Activated CD8-positive, alpha-beta memory T cell treated with anti-CD3 and anti-CD28 coated beads for 24 hours (primary cell): ENCODE measurements around the gene TAAR2.
"Not testable (repeated sequence)": the region's sequence is repeated elsewhere in the genome, so short reads cannot be mapped to it uniquely, and the experiment has no call there.

Experiments used
- DNase-seq: peaks from one replicate; pipeline ENCODE4 v3.0.0-alpha.2; 2020

The TAAR2 gene

GRCh38 chr6:132611616-132612015, 12.5 kb downstream of the TAAR2 start:
- no peak for DNase-seq

- no peak for DNase-seq
Measured at GRCh38 chr6:132607544-132608233, 16.4 kb downstream of the TAAR2 start.

GRCh38 chr6:132604635-132605152, 19.4 kb downstream of the TAAR2 start:
- no peak for DNase-seq

- DNase-seq: not testable (repeated sequence)
Measured at GRCh38 chr6:132600900-132601299, 23.2 kb downstream of the TAAR2 start.

GRCh38 chr6:132598473-132598872, 25.6 kb downstream of the TAAR2 start:
- DNase-seq: no peak

GRCh38 chr6:132596201-132596600, 27.9 kb downstream of the TAAR2 start:
- no peak for DNase-seq

- no peak for DNase-seq
Measured at GRCh38 chr6:132592855-132593254, 31.2 kb downstream of the TAAR2 start.

GRCh38 chr6:132590362-132590761, 33.7 kb downstream of the TAAR2 start:
- no peak for DNase-seq

GRCh38 chr6:132589454-132589853, 34.6 kb downstream of the TAAR2 start, which contains the start of gene TAAR5:
Gene TAAR5, minus strand, starts transcription at chr6:132589741. Its CDS starts 55 bp downstream, at chr6:132589686.
- DNase-seq: no peak

- no peak for DNase-seq
Measured at GRCh38 chr6:132587424-132587823, 36.7 kb downstream of the TAAR2 start.

GRCh38 chr6:132584698-132585097, 39.4 kb downstream of the TAAR2 start:
- DNase-seq: no peak

GRCh38 chr6:132571774-132572173, 52.3 kb downstream of the TAAR2 start:
- no peak for DNase-seq

- no peak for DNase-seq
Measured at GRCh38 chr6:132570221-132570777, 53.8 kb downstream of the TAAR2 start, which contains the start of gene TAAR6. Gene TAAR6, plus strand, starts transcription at chr6:132570322. Its CDS starts 0 bp downstream, at chr6:132570322.

- DNase-seq: no peak
Measured at GRCh38 chr6:132569170-132569569, 54.9 kb downstream of the TAAR2 start.

GRCh38 chr6:132568611-132569010, 55.5 kb downstream of the TAAR2 start:
- DNase-seq: no peak

- DNase-seq: no peak
Measured at GRCh38 chr6:132567566-132567965, 56.5 kb downstream of the TAAR2 start.
